ENCODE measurements around the gene MRPS12. TPM values are rescaled to one million over a fixed set of nuclear protein-coding genes. Genes with fewer than 3 reads are reported as not detected.

MRPS12 gene
- total RNA-seq, 1 donor from 2014 or later, result 67.6 TPM

DNA sequence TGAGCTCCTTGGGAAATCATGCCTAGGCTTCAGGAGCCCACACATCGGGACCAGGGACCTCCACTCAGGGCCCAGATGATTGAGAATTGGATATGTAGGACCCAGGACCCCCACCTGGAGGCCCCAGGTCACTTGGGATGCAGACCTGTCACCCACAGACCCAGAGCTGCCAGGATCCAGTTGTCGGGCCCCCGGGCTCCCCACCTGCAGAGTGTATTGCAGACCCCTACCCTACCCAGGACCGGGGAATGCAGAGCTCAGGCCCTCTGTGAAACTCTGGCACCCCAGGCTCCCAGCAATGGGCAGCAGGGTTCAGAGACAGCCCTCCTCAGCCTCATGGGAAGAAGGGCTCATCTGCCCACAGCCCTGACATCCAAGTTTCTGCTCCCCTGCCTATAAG, 25.1 kb upstream of the MRPS12 start:
- H3K27ac ChIP-seq (replicated peaks), result no peak overlapping the region
- intact Hi-C loops (cut with micrococcal nuclease), result no loop called here
- peaks cover 7% of the 10 kb centered on the region for H3K4me1 ChIP-seq
- no peak overlapping the region for H3K4me3 ChIP-seq
- H3K36me3 ChIP-seq, result peaks cover 42% of the 10 kb centered on the region
- H3K27me3 ChIP-seq (ENCODE audit: low read depth), result peaks cover 3% of the 10 kb centered on the region
- H3K9me3 ChIP-seq (replicated peaks), result no peaks in the 10 kb centered on the region
- DNase-seq, result no peak
- TF ChIP-seq, protein P1, sequence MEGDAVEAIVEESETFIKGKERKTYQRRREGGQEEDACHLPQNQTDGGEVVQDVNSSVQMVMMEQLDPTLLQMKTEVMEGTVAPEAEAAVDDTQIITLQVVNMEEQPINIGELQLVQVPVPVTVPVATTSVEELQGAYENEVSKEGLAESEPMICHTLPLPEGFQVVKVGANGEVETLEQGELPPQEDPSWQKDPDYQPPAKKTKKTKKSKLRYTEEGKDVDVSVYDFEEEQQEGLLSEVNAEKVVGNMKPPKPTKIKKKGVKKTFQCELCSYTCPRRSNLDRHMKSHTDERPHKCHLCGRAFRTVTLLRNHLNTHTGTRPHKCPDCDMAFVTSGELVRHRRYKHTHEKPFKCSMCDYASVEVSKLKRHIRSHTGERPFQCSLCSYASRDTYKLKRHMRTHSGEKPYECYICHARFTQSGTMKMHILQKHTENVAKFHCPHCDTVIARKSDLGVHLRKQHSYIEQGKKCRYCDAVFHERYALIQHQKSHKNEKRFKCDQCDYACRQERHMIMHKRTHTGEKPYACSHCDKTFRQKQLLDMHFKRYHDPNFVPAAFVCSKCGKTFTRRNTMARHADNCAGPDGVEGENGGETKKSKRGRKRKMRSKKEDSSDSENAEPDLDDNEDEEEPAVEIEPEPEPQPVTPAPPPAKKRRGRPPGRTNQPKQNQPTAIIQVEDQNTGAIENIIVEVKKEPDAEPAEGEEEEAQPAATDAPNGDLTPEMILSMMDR (IDR thresholded peaks at IDR 0.05; ENCODE audit: borderline replicate concordance), result no peak

DNA sequence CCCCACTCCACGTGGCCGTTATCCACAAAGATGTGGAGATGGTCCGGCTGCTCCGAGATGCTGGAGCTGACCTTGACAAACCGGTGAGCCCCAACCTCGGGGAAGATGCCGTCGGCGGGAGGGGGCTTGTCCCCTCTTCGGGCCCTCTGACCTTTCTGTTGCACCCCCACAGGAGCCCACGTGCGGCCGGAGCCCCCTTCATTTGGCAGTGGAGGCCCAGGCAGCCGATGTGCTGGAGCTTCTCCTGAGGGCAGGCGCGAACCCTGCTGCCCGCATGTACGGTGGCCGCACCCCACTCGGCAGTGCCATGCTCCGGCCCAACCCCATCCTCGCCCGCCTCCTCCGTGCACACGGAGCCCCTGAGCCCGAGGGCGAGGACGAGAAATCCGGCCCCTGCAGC, 23.5 kb upstream of the MRPS12 start:
- H3K27me3 ChIP-seq (ENCODE audit: low read depth), result peaks cover 19% of the 10 kb centered on the region
- H3K4me1 ChIP-seq, result no peaks in the 10 kb centered on the region
- H3K36me3 ChIP-seq, result peaks cover 42% of the 10 kb centered on the region
- H3K4me3 ChIP-seq, result no peak overlapping the region
- no peak overlapping the region for H3K27ac ChIP-seq (replicated peaks)
- intact Hi-C loops (cut with micrococcal nuclease), result no loop called here
- no peak for DNase-seq
- TF ChIP-seq, protein P1 (IDR thresholded peaks at IDR 0.05; ENCODE audit: borderline replicate concordance), result no peak
- no peaks in the 10 kb centered on the region for H3K9me3 ChIP-seq (replicated peaks)

DNA sequence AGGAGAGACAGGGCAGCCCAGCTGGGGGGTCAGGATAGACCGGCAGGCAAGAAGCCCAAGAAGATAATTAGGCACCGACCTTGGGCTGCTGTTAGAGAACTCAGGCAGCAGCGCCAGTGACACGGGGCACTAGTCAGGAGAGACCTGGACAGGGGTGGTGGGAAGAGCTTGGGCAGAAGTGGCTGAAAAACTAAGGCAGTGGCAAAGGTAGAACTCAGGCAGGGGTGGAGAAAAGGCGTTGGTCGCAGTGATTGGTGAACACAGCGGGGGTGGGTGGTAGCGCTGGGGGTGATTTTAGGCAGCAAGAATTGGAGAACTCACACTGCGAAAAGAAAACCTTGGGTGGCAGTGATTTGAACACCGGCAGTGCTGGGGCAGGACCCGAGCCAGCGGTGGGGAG, 23.1 kb upstream of the MRPS12 start:
- intact Hi-C loops (cut with micrococcal nuclease), result no loop called here
- TF ChIP-seq, protein P1 (IDR thresholded peaks at IDR 0.05; ENCODE audit: borderline replicate concordance), result no peak
- H3K36me3 ChIP-seq, result peaks cover 42% of the 10 kb centered on the region

DNA sequence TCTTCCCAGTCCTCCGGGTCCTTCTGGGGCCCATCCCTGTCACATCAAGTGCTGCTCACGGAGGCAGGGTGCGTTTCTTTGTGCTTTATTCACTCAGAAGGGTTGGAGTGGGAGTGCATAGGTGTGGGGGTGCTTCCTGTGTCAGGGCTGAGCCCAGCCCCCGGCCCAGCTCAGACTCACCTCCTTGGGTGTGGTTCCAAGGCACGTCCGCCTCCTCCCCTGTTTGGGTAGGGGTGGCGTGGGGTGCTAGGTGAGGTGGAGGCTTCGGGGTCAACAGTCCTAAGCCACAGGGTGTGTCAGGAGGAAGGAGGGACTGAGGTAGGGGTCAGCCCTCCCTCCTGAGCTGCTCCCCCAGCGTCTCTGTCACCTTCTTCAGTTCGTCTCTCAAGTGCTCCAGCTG, 21.8 kb upstream of the MRPS12 start:
- Histone ChIP-seq H3K36me3 (peaks cover 42% of the 10 kb centered on the region), H3K9me3 (replicated peaks) (no peaks in the 10 kb centered on the region), H3K27me3 (ENCODE audit: low read depth) (peaks cover 19% of the 10 kb centered on the region), H3K4me3 (no peak overlapping the region), H3K4me1 (no peaks in the 10 kb centered on the region), H3K27ac (replicated peaks) (no peak overlapping the region)
- TF ChIP-seq, protein P1 (IDR thresholded peaks at IDR 0.05; ENCODE audit: borderline replicate concordance), result no peak
- intact Hi-C loops (cut with micrococcal nuclease), result no loop called here
- DNase-seq, result no peak

More for the DNA sequence above, 23.1 kb upstream of the MRPS12 start:
- Histone ChIP-seq H3K9me3 (replicated peaks) (no peaks in the 10 kb centered on the region), H3K4me3 (no peak overlapping the region), H3K27ac (replicated peaks) (no peak overlapping the region), H3K4me1 (no peaks in the 10 kb centered on the region), H3K27me3 (ENCODE audit: low read depth) (peaks cover 19% of the 10 kb centered on the region)
- no peak for DNase-seq

DNA sequence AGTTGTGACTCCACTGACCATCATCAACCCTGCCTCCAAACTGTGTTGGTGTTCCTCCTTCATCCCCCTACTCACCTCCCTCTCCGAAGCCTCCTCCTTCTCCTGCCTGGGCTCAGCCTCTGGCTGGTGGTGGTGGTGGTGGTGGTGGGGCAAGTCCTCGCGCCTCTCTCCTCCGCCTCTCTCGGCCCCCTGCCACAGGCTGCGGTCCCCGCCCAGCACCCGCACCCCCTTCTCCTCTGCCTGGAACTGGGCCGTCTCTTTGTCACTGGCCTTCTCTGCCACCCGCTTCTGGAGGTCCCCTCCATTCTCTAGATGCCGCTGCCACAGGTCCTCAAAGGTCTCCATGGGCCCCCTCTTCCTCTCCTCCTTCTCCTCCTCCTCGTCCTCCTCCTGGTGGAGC, 20.3 kb upstream of the MRPS12 start:
- intact Hi-C loops (cut with micrococcal nuclease), result no loop called here
- Histone ChIP-seq H3K36me3 (peaks cover 33% of the 10 kb centered on the region), H3K27me3 (ENCODE audit: low read depth) (peaks cover 19% of the 10 kb centered on the region), H3K4me1 (no peaks in the 10 kb centered on the region), H3K9me3 (replicated peaks) (no peaks in the 10 kb centered on the region), H3K27ac (replicated peaks) (no peak overlapping the region), H3K4me3 (no peak overlapping the region)
- TF ChIP-seq, protein P1 (IDR thresholded peaks at IDR 0.05; ENCODE audit: borderline replicate concordance), result no peak
- DNase-seq, result no peak
